NCI-H1105 (cell line): ENCODE data around the gene STPG3.

ENCODE experiments used
- DNase-seq: peaks from one replicate; lab custom pipeline; 2025; lab: John Stamatoyannopoulos, UW

The STPG3 gene

DNA sequence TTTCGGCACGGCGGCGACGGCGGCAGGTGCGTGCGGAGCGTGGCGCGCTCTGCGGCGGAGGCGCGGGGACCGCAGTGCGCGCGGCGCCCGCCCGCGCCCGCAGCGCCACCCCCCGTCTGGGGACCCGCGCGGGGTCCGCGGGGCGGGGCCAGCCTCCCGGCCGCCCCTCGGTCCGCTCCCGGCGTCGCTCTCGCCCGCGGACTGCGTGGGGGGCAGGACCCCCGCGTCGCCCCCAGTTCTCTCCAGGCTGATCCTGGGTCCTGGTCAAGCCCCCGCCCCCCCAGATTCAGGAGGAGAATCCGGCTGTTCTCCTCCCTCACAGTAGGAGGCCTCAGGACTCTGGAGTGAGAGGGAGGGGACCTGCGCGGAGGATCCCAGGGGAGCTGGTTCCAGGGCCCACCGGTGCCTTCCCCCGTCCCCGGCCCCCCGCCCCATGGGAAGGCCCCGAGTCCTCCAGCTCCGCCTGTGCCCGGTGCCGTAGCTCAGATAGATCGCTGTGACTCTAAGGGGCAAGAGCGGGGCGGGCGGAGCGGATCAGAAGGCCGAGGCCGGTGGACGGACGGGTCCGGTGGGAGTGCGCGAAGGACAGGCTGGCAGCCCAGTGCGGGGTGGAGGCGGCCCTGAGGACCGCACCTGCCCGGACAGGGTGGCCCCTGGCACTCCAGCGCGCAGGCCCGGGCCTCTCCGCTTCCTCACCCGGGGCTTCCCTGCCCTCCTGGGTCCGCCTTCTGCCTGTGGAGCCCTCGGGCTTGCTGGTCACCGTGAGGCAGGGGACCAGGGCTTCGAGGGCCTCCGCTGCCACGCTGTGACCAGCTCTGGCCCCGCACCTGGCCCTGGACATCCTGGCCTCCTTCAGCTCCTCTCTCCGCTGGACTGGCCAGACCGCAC lies 28.7 kb upstream of the STPG3 start, which contains the start of gene RNF208:
Gene RNF208 (minus strand): TSS at position 51 of the 888 bp plus-strand sequence. CDS start 1,028 bp downstream, outside the sequence.
- DNase-seq, result peak; percentile 18

- peak; percentile 92 for DNase-seq
Observed at GRCh38 chr9:137223078-137223970, 27.8 kb upstream of the STPG3 start.

GRCh38 chr9:137224830-137225694 lies 26.0 kb upstream of the STPG3 start, which contains the start of gene CYSRT1:
TSS of gene CYSRT1 (plus strand) at chr9:137225174. CDS start at chr9:137225622, 448 bp downstream.
- DNase-seq, result no peak

- no peak for DNase-seq
Observed at GRCh38 chr9:137225699-137226331, 25.3 kb upstream of the STPG3 start.

DNA sequence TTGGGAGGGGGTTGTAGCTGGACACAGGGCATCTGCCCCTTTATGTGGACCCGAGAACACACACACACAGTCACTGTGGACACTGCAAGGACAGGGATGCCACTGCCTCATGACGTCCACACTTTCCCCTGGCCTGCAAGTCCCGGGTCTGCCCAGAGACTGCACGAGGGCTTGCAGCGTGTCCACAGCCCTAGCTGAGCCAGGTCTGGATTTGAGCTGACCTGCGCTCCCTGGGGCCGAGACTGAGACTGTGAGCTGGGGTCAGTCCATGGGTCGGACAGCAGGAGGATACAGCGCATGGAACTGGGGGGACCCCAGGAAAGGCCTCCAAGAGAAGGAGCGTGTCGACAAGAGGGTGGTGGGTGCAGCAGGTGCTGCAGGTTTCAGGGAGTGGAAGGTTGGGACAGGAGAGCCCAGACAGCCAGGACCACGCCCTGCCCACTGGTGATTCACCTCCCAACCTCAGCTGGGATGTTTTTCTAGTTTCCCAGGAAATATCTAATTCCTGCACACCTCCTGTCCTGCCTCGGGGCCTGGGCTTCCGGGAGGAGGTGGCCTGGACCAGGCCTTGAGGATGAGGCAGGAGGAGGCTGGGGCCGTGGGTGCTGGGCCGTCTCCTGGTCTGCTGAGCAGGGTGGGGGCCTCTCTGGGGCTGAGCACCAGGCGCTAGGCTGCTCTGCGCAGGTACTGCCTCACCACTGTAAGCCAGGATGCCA lies 24.6 kb upstream of the STPG3 start:
- no peak for DNase-seq

GRCh38 chr9:137227054-137227852 lies 23.8 kb upstream of the STPG3 start, which contains the start of gene RNF224:
TSS of gene RNF224 (plus strand) at chr9:137227502. CDS start at chr9:137228336, 834 bp downstream.
- peak; percentile 47 for DNase-seq

GRCh38 chr9:137227853-137228505 lies 23.1 kb upstream of the STPG3 start:
- DNase-seq, result no peak

DNA sequence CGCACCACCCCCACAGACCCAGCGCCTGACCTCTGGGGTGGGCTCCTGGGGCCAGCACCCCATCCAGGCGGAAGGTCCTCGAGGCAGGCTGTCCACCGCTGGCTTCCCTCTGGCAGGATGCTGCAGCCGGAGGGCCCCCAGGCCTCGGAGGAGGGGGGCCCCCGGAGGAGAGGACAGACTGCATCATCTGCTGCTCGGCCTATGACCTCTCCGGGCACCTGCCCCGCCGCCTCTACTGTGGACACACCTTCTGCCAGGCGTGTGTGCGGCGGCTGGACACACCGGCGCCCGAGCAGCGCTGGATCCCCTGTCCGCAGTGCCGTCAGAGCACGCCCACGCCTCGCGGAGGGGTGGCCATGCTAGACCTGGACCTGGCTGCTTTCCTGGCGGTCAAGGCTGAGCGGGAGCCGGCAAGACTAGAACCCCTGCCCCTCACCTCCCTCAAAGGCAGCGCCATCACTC lies 22.5 kb upstream of the STPG3 start:
- DNase-seq, result no peak

- DNase-seq, result no peak
Observed at GRCh38 chr9:137228968-137229896, 21.9 kb upstream of the STPG3 start.

- DNase-seq, result no peak
Observed at GRCh38 chr9:137229903-137230704, 21.0 kb upstream of the STPG3 start.

DNA sequence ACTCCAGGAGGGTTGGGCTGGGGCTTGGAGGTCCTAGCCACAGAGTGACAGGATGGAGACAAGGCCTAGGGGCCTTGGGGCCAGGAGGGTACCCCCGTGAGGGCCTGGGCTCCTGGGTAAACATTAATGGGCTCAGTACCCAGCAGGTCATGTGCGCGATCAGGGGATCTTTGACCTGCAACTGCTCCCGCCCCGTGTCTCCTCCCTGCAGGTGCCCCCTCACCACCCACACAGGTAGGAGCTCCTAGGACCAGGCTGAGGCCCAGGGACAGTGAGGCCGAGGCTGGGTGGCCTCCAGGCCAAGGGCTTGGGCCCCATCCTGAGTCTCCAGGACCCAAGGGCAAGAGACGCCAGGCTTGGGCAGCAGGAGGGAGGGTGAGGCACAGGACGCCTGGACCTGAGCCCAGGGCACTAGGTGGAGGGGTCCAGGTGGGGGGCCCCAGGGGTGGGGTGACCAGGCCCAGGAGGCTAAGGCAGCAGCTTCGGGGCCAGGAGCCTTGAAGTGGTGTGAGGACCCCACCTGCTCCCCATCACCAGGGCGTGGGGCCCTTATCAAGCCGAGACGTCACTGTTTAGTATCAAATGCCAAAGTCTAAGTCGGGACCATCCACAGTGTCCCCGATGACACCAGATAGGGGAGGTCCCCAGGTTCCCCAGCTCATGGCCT lies 20.2 kb upstream of the STPG3 start, which contains the start of gene SLC34A3:
Gene SLC34A3 (plus strand): TSS at position 197 of the 667 bp plus-strand sequence. CDS start 802 bp downstream, outside the sequence.
- DNase-seq, result no peak

- DNase-seq, result no peak
Observed at GRCh38 chr9:137231372-137232039, 19.6 kb upstream of the STPG3 start.

- DNase-seq, result no peak
Observed at GRCh38 chr9:137232101-137232500, 19.0 kb upstream of the STPG3 start.

- no peak for DNase-seq
Observed at GRCh38 chr9:137232510-137232909, 18.6 kb upstream of the STPG3 start.

DNA sequence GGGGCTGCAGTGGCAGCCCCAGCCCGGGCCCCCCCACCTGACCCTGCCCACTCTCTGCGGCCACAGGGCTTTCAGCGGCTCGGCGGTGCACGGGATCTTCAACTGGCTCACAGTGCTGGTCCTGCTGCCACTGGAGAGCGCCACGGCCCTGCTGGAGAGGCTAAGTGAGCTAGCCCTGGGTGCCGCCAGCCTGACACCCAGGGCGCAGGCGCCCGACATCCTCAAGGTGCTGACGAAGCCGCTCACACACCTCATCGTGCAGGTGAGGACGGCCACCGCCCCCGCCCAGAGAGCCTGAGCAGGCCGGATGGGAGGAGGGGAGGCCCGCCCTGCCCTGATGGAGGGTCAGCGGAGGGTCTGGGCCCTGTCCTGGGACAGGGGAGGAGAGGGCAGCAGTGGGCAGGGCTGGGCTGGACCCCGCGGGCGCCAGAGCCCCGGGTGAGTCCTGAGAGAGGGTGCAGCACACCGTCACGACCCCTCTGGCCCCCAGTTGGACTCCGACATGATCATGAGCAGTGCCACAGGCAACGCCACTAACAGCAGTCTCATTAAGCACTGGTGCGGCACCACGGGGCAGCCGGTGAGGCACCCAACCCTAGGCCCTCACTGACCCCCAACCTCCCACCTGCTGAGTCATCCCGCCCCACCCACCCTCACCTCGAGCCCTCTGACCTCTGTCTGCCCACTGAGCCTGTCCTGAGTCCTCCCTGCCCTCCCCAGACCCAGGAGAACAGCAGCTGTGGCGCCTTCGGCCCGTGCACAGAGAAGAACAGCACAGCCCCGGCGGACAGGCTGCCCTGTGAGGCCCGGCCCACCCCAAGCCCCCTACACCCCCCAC lies 17.7 kb upstream of the STPG3 start:
- DNase-seq, result no peak
